ENCODE data around the gene HLCS. TPM values are rescaled to one million over a fixed set of nuclear protein-coding genes. Genes with fewer than 3 reads are reported as not detected.

The HLCS gene
- total RNA-seq = 10 to 100 TPM; 15.3 to 34.6 (median 24.1) TPM

GRCh38 chr21:36966066-36966820 lies at the start of gene HLCS:
Gene HLCS, minus strand, starts transcription at chr21:36966669. Its CDS starts 31 bp downstream, at chr21:36966638.
- Histone ChIP-seq H3K4me3 (peak within 1 kb of the TSS; percentile 52 to 92 (median 88)), H3K4me1 (peaks cover 6 to 25% (median 11%) of the 10 kb centered on the region in 4 donors), H3K27ac (peak within 1 kb of the TSS; percentile 82 to 93 (median 86)), H3K27me3 (no peaks in the 10 kb centered on the region), H3K36me3 (no peaks in the 10 kb centered on the region), H3K9me3 (no peaks in the 10 kb centered on the region)
- ATAC-seq (ENCODE audit: low FRiP score in 2 of 2) (peak; percentile 80 to 94), DNase-seq (peak; percentile 69 to 95)
- 0% methylated on average over 56 of the region's 101 CpGs; no CpG with 5 or more reads in 1 of the 2 donors for WGBS, 2 donors
- TF ChIP-seq POLR2AphosphoS5 (IDR thresholded peaks at IDR 0.05) = peak in 1 of 2 donors; percentile 22
- TF ChIP-seq, protein P1, sequence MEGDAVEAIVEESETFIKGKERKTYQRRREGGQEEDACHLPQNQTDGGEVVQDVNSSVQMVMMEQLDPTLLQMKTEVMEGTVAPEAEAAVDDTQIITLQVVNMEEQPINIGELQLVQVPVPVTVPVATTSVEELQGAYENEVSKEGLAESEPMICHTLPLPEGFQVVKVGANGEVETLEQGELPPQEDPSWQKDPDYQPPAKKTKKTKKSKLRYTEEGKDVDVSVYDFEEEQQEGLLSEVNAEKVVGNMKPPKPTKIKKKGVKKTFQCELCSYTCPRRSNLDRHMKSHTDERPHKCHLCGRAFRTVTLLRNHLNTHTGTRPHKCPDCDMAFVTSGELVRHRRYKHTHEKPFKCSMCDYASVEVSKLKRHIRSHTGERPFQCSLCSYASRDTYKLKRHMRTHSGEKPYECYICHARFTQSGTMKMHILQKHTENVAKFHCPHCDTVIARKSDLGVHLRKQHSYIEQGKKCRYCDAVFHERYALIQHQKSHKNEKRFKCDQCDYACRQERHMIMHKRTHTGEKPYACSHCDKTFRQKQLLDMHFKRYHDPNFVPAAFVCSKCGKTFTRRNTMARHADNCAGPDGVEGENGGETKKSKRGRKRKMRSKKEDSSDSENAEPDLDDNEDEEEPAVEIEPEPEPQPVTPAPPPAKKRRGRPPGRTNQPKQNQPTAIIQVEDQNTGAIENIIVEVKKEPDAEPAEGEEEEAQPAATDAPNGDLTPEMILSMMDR (IDR thresholded peaks at IDR 0.05) = peak in 3 of 6 experiments; percentile 26 to 65 (median 46)
- peak in 3 of 4 donors; percentile 37 to 71 (median 59) for TF ChIP-seq POLR2A (IDR thresholded peaks at IDR 0.05)
- no peak for TF ChIP-seq EP300 (IDR thresholded peaks at IDR 0.05)

DNA sequence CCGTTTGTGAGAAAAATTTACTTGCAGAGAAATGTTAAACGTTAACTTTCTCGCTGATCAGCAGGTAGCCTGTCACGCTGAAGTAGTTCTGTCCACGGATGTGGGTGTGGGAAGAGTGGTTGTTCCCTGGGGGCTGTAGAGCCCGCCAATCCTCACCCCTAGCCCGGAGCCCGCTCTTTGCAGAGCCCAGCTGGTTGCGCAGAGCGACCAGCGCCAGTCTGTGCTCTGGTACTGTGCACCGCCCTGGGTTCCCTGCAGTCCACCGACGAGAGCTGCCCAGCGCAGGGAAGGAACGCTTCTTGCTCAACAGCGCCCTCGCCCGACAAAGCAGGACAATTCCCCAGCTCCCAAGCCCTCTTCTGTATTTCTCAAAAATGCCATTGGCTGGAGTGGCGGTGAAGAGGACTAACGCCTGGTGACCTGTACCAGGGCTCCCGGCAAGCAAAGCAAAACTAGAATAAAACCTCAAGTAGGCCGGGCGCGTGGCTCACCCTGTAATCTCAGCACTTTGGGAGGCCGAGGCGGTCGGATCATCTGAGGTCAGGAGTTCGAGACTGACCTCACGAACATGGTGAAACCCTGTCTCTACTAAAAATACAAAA lies 43.4 kb upstream of the HLCS start:
- peaks cover 0 to 14% (median 6%) of the 10 kb centered on the region in 4 donors for H3K27me3 ChIP-seq
- ATAC-seq (ENCODE audit: low FRiP score in 2 of 2) = peak; percentile 96
- no peak for TF ChIP-seq POLR2A (IDR thresholded peaks at IDR 0.05)
- TF ChIP-seq EP300 (IDR thresholded peaks at IDR 0.05) = no peak
- TF ChIP-seq POLR2AphosphoS5 (IDR thresholded peaks at IDR 0.05) = peak in 1 of 2 donors; percentile 13
- TF ChIP-seq, protein P1 (IDR thresholded peaks at IDR 0.05) = peak; percentile 73 to 94 (median 90)
- H3K36me3 ChIP-seq = no peaks in the 10 kb centered on the region
- no peaks in the 10 kb centered on the region for H3K9me3 ChIP-seq
- H3K27ac ChIP-seq = peak overlapping the region in 2 of 4 donors; percentile 26 to 60
- 14 to 29% methylated on average over 11 to 30 of the region's 30 CpGs for WGBS, 2 donors
- H3K4me1 ChIP-seq = peaks cover 21 to 39% (median 22%) of the 10 kb centered on the region in 4 donors
- peak overlapping the region in 3 of 4 donors; percentile 29 to 46 (median 43) for H3K4me3 ChIP-seq
- DNase-seq = peak; percentile 82 to 94

GRCh38 chr21:37008724-37009123 lies 42.3 kb upstream of the HLCS start:
- TF ChIP-seq, protein P1 (IDR thresholded peaks at IDR 0.05) = no peak
- TF ChIP-seq EP300 (IDR thresholded peaks at IDR 0.05) (no peak), POLR2A (IDR thresholded peaks at IDR 0.05) (no peak), POLR2AphosphoS5 (IDR thresholded peaks at IDR 0.05) (no peak)
- Histone ChIP-seq H3K27ac (no peak overlapping the region), H3K9me3 (no peaks in the 10 kb centered on the region), H3K27me3 (peaks cover 0 to 14% (median 6%) of the 10 kb centered on the region in 4 donors), H3K36me3 (no peaks in the 10 kb centered on the region), H3K4me3 (no peak overlapping the region), H3K4me1 (peaks cover 21 to 39% (median 22%) of the 10 kb centered on the region in 4 donors)
- DNase-seq = peak in 1 of 2 donors; percentile 34
- WGBS, 2 donors = 52 to 57% methylated on average over 12 of the region's 12 CpGs
- ATAC-seq (ENCODE audit: low FRiP score in 2 of 2) = no peak

GRCh38 chr21:37006486-37007291 lies 40.2 kb upstream of the HLCS start, which contains the start of gene RIPPLY3:
Gene RIPPLY3, plus strand, starts transcription at chr21:37006702. Its CDS starts 71 bp downstream, at chr21:37006773.
- no peaks in the 10 kb centered on the region for H3K9me3 ChIP-seq
- H3K4me1 ChIP-seq = peaks cover 21 to 39% (median 22%) of the 10 kb centered on the region in 4 donors
- no peaks in the 10 kb centered on the region for H3K36me3 ChIP-seq
- 4 to 7% methylated on average over 32 to 51 of the region's 87 CpGs for WGBS, 2 donors
- peak in 1 of 2 donors; percentile 7 for ATAC-seq (ENCODE audit: low FRiP score in 2 of 2)
- DNase-seq = peak in 1 of 2 donors; percentile 83
- TF ChIP-seq, protein P1 (IDR thresholded peaks at IDR 0.05) = peak in 1 of 6 experiments; percentile 11
- no peak for TF ChIP-seq EP300 (IDR thresholded peaks at IDR 0.05)
- TF ChIP-seq POLR2A (IDR thresholded peaks at IDR 0.05) = no peak
- H3K27me3 ChIP-seq = peaks cover 0 to 14% (median 6%) of the 10 kb centered on the region in 4 donors
- H3K4me3 ChIP-seq = peak within 1 kb of the TSS; percentile 46 to 64 (median 57)
- H3K27ac ChIP-seq = peak within 1 kb of the TSS in 3 of 4 donors; percentile 0 to 69 (median 57)
